Measurements from ENCODE around the gene BANF1. TPM values are rescaled to one million over a fixed set of nuclear protein-coding genes. Genes with fewer than 3 reads are reported as not detected.

BANF1 gene
- total and polyA plus RNA-seq, 10 of the 15 experiments (the other 5 are each of a cell fraction or from before 2014, with no cell fraction given) = 99.0 to 574 (median 297) TPM

DNA sequence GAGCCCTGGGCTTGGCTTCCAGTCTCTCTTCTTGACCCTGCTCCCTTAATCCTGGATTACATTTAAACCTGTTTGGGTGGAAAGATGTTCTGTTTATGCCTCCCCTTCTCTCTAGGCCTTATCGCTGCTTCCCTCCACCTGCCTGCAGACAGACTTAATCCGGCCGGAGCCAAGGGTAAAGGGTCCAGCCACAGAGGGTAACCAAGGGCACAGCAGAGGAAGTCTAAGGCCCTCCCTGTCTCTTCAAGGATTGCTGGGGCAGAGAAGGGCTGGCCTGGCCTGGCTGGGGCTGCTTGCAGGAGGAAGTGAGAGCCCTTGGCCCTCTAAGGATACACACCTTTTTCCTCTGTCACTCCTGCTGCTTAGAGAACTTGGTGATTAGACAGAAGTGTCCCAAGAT lies 44.6 kb downstream of the BANF1 start:
- no peaks in the 10 kb centered on the region; the same call in 1 of the 2 replicates for H3K79me2 ChIP-seq (ENCODE audit: control insufficient read depth, insufficient read depth, low read length)

More for the DNA sequence above, 44.6 kb downstream of the BANF1 start:
- H3K9ac ChIP-seq (ENCODE audit: control insufficient read depth, insufficient read depth, low read length) = no peak overlapping the region
- no peaks in the 10 kb centered on the region for H4K20me1 ChIP-seq (ENCODE audit: control insufficient read depth, insufficient read depth)
- TF ChIP-seq SRF (IDR thresholded peaks at IDR 0.05; ENCODE audit: low read depth in 2 of 2, low read length in 2 of 2) (no peak), HDAC6 (IDR thresholded peaks at IDR 0.05; ENCODE audit: unreplicated experiment) (no peak)
- TF ChIP-seq, protein P1, sequence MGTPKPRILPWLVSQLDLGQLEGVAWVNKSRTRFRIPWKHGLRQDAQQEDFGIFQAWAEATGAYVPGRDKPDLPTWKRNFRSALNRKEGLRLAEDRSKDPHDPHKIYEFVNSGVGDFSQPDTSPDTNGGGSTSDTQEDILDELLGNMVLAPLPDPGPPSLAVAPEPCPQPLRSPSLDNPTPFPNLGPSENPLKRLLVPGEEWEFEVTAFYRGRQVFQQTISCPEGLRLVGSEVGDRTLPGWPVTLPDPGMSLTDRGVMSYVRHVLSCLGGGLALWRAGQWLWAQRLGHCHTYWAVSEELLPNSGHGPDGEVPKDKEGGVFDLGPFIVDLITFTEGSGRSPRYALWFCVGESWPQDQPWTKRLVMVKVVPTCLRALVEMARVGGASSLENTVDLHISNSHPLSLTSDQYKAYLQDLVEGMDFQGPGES (IDR thresholded peaks at IDR 0.05) = no peak
- TF ChIP-seq, protein P2, sequence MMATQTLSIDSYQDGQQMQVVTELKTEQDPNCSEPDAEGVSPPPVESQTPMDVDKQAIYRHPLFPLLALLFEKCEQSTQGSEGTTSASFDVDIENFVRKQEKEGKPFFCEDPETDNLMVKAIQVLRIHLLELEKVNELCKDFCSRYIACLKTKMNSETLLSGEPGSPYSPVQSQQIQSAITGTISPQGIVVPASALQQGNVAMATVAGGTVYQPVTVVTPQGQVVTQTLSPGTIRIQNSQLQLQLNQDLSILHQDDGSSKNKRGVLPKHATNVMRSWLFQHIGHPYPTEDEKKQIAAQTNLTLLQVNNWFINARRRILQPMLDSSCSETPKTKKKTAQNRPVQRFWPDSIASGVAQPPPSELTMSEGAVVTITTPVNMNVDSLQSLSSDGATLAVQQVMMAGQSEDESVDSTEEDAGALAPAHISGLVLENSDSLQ (IDR thresholded peaks at IDR 0.05) = no peak
- TF ChIP-seq, protein P3, sequence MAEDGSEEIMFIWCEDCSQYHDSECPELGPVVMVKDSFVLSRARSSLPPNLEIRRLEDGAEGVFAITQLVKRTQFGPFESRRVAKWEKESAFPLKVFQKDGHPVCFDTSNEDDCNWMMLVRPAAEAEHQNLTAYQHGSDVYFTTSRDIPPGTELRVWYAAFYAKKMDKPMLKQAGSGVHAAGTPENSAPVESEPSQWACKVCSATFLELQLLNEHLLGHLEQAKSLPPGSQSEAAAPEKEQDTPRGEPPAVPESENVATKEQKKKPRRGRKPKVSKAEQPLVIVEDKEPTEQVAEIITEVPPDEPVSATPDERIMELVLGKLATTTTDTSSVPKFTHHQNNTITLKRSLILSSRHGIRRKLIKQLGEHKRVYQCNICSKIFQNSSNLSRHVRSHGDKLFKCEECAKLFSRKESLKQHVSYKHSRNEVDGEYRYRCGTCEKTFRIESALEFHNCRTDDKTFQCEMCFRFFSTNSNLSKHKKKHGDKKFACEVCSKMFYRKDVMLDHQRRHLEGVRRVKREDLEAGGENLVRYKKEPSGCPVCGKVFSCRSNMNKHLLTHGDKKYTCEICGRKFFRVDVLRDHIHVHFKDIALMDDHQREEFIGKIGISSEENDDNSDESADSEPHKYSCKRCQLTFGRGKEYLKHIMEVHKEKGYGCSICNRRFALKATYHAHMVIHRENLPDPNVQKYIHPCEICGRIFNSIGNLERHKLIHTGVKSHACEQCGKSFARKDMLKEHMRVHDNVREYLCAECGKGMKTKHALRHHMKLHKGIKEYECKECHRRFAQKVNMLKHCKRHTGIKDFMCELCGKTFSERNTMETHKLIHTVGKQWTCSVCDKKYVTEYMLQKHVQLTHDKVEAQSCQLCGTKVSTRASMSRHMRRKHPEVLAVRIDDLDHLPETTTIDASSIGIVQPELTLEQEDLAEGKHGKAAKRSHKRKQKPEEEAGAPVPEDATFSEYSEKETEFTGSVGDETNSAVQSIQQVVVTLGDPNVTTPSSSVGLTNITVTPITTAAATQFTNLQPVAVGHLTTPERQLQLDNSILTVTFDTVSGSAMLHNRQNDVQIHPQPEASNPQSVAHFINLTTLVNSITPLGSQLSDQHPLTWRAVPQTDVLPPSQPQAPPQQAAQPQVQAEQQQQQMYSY (CRISPR knock-in tag; IDR thresholded peaks at IDR 0.05) = no peak
- TF ChIP-seq, protein P4, sequence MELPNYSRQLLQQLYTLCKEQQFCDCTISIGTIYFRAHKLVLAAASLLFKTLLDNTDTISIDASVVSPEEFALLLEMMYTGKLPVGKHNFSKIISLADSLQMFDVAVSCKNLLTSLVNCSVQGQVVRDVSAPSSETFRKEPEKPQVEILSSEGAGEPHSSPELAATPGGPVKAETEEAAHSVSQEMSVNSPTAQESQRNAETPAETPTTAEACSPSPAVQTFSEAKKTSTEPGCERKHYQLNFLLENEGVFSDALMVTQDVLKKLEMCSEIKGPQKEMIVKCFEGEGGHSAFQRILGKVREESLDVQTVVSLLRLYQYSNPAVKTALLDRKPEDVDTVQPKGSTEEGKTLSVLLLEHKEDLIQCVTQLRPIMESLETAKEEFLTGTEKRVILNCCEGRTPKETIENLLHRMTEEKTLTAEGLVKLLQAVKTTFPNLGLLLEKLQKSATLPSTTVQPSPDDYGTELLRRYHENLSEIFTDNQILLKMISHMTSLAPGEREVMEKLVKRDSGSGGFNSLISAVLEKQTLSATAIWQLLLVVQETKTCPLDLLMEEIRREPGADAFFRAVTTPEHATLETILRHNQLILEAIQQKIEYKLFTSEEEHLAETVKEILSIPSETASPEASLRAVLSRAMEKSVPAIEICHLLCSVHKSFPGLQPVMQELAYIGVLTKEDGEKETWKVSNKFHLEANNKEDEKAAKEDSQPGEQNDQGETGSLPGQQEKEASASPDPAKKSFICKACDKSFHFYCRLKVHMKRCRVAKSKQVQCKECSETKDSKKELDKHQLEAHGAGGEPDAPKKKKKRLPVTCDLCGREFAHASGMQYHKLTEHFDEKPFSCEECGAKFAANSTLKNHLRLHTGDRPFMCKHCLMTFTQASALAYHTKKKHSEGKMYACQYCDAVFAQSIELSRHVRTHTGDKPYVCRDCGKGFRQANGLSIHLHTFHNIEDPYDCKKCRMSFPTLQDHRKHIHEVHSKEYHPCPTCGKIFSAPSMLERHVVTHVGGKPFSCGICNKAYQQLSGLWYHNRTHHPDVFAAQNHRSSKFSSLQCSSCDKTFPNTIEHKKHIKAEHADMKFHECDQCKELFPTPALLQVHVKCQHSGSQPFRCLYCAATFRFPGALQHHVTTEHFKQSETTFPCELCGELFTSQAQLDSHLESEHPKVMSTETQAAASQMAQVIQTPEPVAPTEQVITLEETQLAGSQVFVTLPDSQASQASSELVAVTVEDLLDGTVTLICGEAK (IDR thresholded peaks at IDR 0.05; ENCODE audit: borderline replicate concordance) = no peak
- no peak overlapping the region for H3K4me2 ChIP-seq (ENCODE audit: control insufficient read depth, insufficient read depth)
- H3K4me3 ChIP-seq = no peak overlapping the region
- BruUV-seq (replicated peaks) = no TSS peak
- CTCF ChIA-PET = interaction anchor here (0.7 to 5.0 kb wide), 11 partner anchors 9 to 239 kb away, joined by 3 to 71 read pairs (median 8); partner anchors contain the start of genes CATSPER1 and PACS1
- no peak for DNase-seq (ENCODE audit: low read depth, low spot score)
- no peak for ATAC-seq
- H3K9me3 ChIP-seq (replicated peaks; ENCODE audit: control insufficient read depth, insufficient read depth, low read length) = no peaks in the 10 kb centered on the region
- SMC1A ChIA-PET (ENCODE audit: uncharacterized antibody, unreplicated experiment) = interaction anchor here (0.8 to 1.2 kb wide), 2 partner anchors 21 to 84 kb away, joined by 3 read pairs; no protein-coding TSS in a partner anchor
- H3K27ac ChIP-seq (ENCODE audit: control insufficient read depth, insufficient read depth) = no peak overlapping the region
- intact Hi-C loops (cut with micrococcal nuclease; ENCODE audit: unreplicated experiment) = no loop called here
- in situ Hi-C loops (cut with MboI) = no loop called here
- POLR2A ChIA-PET = no interaction called here
- H3K4me1 ChIP-seq (ENCODE audit: control insufficient read depth, insufficient read depth, low read length) = peaks cover 11% of the 10 kb centered on the region
- no peak for FAIRE-seq
- no peaks in the 10 kb centered on the region for H3K27me3 ChIP-seq (replicated peaks in 1 of 2; ENCODE audit: control insufficient read depth in 2 of 2, insufficient read depth in 2 of 2, low read length in 1 of 2)
- H3K36me3 ChIP-seq (ENCODE audit: control insufficient read depth in 2 of 2, insufficient read depth in 2 of 2, low read length in 1 of 2) = no peaks in the 10 kb centered on the region
- RAD21 ChIA-PET (ENCODE audit: unreplicated experiment) = interaction anchor here (1.1 kb wide), 1 partner anchor 87 kb away, joined by 4 read pairs; no protein-coding TSS in a partner anchor
- H2AFZ ChIP-seq (ENCODE audit: control insufficient read depth, low read depth, low read length) = no peak overlapping the region
- 93% methylated on average over 3 of the region's 3 CpGs for WGBS (ENCODE audit: insufficient coverage, insufficient replicate concordance, low lambda C conversion rate, missing lambda C conversion rate)
